OCI-LY1 (cell line): ENCODE results near the gene CPHXL2.

ENCODE experiments used
- EZH2 ChIP-seq: fragments of 200-600 bp; sonication (generic), shearing (Covaris generic); IDR thresholded peaks from 2 replicates; pipeline ENCODE4 v1.8.0; 2017; ENCODE audit warnings: borderline replicate concordance, mixed run types, mild to moderate bottlenecking, antibody characterized with exemption, low read length, moderate library complexity, mixed read lengths
- TF ChIP-seq, protein P1 (sequence below): fragments of 200-600 bp; sonication (generic), shearing (Covaris generic); IDR thresholded peaks from 2 replicates; pipeline ENCODE4 v1.5.1; 2017; ENCODE audit warnings: mild to moderate bottlenecking, antibody characterized with exemption, low read length, moderate library complexity, mixed read lengths

- TF ChIP-seq, protein P1, sequence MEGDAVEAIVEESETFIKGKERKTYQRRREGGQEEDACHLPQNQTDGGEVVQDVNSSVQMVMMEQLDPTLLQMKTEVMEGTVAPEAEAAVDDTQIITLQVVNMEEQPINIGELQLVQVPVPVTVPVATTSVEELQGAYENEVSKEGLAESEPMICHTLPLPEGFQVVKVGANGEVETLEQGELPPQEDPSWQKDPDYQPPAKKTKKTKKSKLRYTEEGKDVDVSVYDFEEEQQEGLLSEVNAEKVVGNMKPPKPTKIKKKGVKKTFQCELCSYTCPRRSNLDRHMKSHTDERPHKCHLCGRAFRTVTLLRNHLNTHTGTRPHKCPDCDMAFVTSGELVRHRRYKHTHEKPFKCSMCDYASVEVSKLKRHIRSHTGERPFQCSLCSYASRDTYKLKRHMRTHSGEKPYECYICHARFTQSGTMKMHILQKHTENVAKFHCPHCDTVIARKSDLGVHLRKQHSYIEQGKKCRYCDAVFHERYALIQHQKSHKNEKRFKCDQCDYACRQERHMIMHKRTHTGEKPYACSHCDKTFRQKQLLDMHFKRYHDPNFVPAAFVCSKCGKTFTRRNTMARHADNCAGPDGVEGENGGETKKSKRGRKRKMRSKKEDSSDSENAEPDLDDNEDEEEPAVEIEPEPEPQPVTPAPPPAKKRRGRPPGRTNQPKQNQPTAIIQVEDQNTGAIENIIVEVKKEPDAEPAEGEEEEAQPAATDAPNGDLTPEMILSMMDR: no peak
- no peak for TF ChIP-seq EZH2
Measured at GRCh38 chr16:75614066-75614897, 62.5 kb downstream of the CPHXL2 start.
